ENCODE results near the gene AKAP10.
"Not testable (repeated sequence)": the region's sequence is repeated elsewhere in the genome, so short reads cannot be mapped to it uniquely, and the experiment has no call there.

AKAP10 gene

GRCh38 chr17:19955099-19955498 lies 22.5 kb downstream of the AKAP10 start:
- Histone ChIP-seq H3K4me2 (ENCODE audit: low read depth, low read length) (no peak overlapping the region), H3K9me2 (replicated peaks; ENCODE audit: insufficient read depth, low read length) (no peaks in the 10 kb centered on the region), H3K9ac (ENCODE audit: low read length) (no peak overlapping the region), H2AFZ (ENCODE audit: low read length) (no peak overlapping the region), H3K27ac (ENCODE audit: low read length) (no peak overlapping the region), H4K20me1 (ENCODE audit: insufficient read depth, low read length) (peaks cover 15% of the 10 kb centered on the region), H3K4me1 (ENCODE audit: low read length) (no peaks in the 10 kb centered on the region), H3F3A (ENCODE audit: insufficient read depth, low read length) (no peaks in the 10 kb centered on the region), H3K27me3 (replicated peaks; ENCODE audit: insufficient read depth, low read length) (no peaks in the 10 kb centered on the region), H3K4me3 (ENCODE audit: low read length) (no peak overlapping the region), H3K9me3 (replicated peaks; ENCODE audit: insufficient read depth, low read length) (no peaks in the 10 kb centered on the region), H3K79me2 (ENCODE audit: low read length) (peaks cover 77% of the 10 kb centered on the region), H3K36me3 (replicated peaks; ENCODE audit: insufficient read depth, low read length) (peaks cover 2% of the 10 kb centered on the region)
- no peak for TF ChIP-seq CTCF (IDR thresholded peaks at IDR 0.05; ENCODE audit: low read length)
- no peak for TF ChIP-seq EZH2phosphoT487 (IDR thresholded peaks at IDR 0.05; ENCODE audit: low read length)
- TF ChIP-seq EZH2 (optimal IDR thresholded peaks at IDR 0.05; ENCODE audit: low read depth, low read length) = no peak
- DNase-seq = no peak

DNA sequence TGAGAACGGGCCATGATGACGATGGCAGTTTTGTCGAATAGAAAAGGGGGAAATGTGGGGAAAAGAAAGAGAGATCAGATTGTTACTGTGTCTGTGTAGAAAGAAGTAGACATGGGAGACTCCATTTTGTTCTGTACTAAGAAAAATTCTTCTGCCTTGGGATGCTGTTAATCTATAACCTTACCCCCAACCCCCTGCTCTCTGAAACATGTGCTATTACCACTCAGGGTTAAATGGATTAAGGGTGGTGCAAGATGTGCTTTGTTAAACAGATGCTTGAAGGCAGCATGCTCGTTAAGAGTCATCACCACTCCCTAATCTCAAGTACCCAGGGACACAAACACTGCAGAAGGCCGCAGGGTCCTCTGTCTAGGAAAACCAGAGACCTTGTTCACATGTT lies 26.2 kb downstream of the AKAP10 start:
- not testable (repeated sequence) for H3K4me2 ChIP-seq (ENCODE audit: low read depth, low read length); H3K9ac ChIP-seq (ENCODE audit: low read length); H3K4me3 ChIP-seq (ENCODE audit: low read length); H3K9me3 ChIP-seq (replicated peaks; ENCODE audit: insufficient read depth, low read length); H3K36me3 ChIP-seq (replicated peaks; ENCODE audit: insufficient read depth, low read length); H3K27me3 ChIP-seq (replicated peaks; ENCODE audit: insufficient read depth, low read length); H3K4me1 ChIP-seq (ENCODE audit: low read length); H3K27ac ChIP-seq (ENCODE audit: low read length); H2AFZ ChIP-seq (ENCODE audit: low read length); DNase-seq; H3K9me2 ChIP-seq (replicated peaks; ENCODE audit: insufficient read depth, low read length); H3F3A ChIP-seq (ENCODE audit: insufficient read depth, low read length)
- Histone ChIP-seq H3K79me2 (ENCODE audit: low read length) (peaks cover 82% of the 10 kb centered on the region), H4K20me1 (ENCODE audit: insufficient read depth, low read length) (peaks cover 15% of the 10 kb centered on the region)

- not testable (repeated sequence) for H3K27ac ChIP-seq (ENCODE audit: low read length); H3F3A ChIP-seq (ENCODE audit: insufficient read depth, low read length); H3K9me2 ChIP-seq (replicated peaks; ENCODE audit: insufficient read depth, low read length); H3K27me3 ChIP-seq (replicated peaks; ENCODE audit: insufficient read depth, low read length); H3K9me3 ChIP-seq (replicated peaks; ENCODE audit: insufficient read depth, low read length); H3K4me2 ChIP-seq (ENCODE audit: low read depth, low read length); H3K9ac ChIP-seq (ENCODE audit: low read length); H2AFZ ChIP-seq (ENCODE audit: low read length); DNase-seq; H3K36me3 ChIP-seq (replicated peaks; ENCODE audit: insufficient read depth, low read length); H3K4me3 ChIP-seq (ENCODE audit: low read length); H3K4me1 ChIP-seq (ENCODE audit: low read length)
- H3K79me2 ChIP-seq (ENCODE audit: low read length) = peaks cover 77% of the 10 kb centered on the region
- H4K20me1 ChIP-seq (ENCODE audit: insufficient read depth, low read length) = peaks cover 15% of the 10 kb centered on the region
These were observed 26.9 kb downstream of the AKAP10 start for GRCh38 chr17:19950624-19951195.

GRCh38 chr17:19948116-19948943 lies 29.3 kb downstream of the AKAP10 start:
- H3K4me1 ChIP-seq (ENCODE audit: low read length) = no peaks in the 10 kb centered on the region
- no peaks in the 10 kb centered on the region for H3K9me2 ChIP-seq (replicated peaks; ENCODE audit: insufficient read depth, low read length)
- H3K27ac ChIP-seq (ENCODE audit: low read length) = no peak overlapping the region
- no peaks in the 10 kb centered on the region for H3F3A ChIP-seq (ENCODE audit: insufficient read depth, low read length)
- H3K79me2 ChIP-seq (ENCODE audit: low read length) = peaks cover 74% of the 10 kb centered on the region
- H3K36me3 ChIP-seq (replicated peaks; ENCODE audit: insufficient read depth, low read length) = peaks cover 5% of the 10 kb centered on the region
- no peak for TF ChIP-seq CTCF (IDR thresholded peaks at IDR 0.05; ENCODE audit: low read length)
- no peak for TF ChIP-seq EZH2 (optimal IDR thresholded peaks at IDR 0.05; ENCODE audit: low read depth, low read length)
- no peak for TF ChIP-seq EZH2phosphoT487 (IDR thresholded peaks at IDR 0.05; ENCODE audit: low read length)
- no peaks in the 10 kb centered on the region for H3K27me3 ChIP-seq (replicated peaks; ENCODE audit: insufficient read depth, low read length)
- H3K4me2 ChIP-seq (ENCODE audit: low read depth, low read length) = no peak overlapping the region
- no peaks in the 10 kb centered on the region for H3K9me3 ChIP-seq (replicated peaks; ENCODE audit: insufficient read depth, low read length)
- H3K9ac ChIP-seq (ENCODE audit: low read length) = no peak overlapping the region
- no peak overlapping the region for H3K4me3 ChIP-seq (ENCODE audit: low read length)
- peaks cover 8% of the 10 kb centered on the region; the same call in 1 of the 2 replicates for H4K20me1 ChIP-seq (ENCODE audit: insufficient read depth, low read length)
- no peak overlapping the region for H2AFZ ChIP-seq (ENCODE audit: low read length)
- no peak for DNase-seq

Measured in MM.1S (cell line).